HG03565 (cell line): ENCODE measurements around the gene TRPM2.
"Not testable (repeated sequence)": the region's sequence is repeated elsewhere in the genome, so short reads cannot be mapped to it uniquely, and the experiment has no call there.

Experiments used
- ATAC-seq: cut with Tn5 transposase; IDR thresholded peaks from one replicate; pipeline ENCODE4 v1.9.1; 2021; ENCODE audit warnings: mild to moderate bottlenecking, moderate library complexity; ENCODE audit not compliant: unreplicated experiment

The TRPM2 gene

DNA sequence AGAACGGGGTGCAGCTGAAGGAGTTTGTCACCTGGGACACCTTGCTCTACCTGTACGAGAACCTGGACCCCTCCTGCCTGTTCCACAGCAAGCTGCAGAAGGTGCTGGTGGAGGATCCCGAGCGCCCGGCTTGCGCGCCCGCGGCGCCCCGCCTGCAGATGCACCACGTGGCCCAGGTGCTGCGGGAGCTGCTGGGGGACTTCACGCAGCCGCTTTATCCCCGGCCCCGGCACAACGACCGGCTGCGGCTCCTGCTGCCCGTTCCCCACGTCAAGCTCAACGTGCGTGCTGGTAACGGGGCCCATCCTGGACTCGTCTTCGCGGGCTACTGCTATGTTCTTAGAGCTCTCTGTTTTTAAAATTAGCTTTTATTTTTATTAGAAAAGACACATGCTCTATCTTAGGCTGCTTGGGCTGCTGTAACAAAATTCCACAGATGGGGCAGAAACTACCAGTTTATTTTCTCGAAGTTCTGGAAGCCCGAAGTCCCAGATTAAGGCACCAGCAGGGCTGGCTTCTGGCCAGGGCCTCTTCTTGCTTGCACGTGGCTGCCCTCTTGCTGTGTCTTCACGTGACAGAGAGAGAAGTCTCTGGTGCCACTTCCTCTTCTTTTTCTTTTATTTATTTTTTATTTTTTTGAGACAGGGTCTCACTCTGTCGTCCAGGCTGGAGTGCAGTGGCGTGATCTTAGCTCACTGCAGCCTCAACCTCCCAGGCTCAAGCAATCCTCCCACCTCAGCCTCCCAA is 38.1 kb downstream of the TRPM2 start:
- ATAC-seq: no peak

DNA sequence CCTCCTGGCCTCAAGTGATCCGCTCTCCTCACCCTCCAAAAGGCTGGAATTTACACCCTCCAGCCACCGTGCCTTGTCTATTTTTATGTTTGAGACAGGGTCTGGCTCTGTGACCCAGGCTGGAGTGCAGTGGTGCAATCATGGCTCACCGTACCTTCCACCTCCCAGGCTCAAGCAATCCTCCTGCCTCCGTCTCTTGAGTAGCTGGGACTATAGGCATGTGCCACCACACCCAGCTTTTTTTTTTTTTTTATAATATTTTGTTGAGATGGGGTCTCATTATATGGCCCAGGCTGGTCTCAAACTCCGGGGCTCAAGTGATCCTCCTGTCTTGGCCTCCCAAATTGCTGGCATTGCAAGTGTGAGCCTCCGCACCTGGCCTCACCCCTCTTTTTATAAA is 38.8 kb downstream of the TRPM2 start:
- no peak for ATAC-seq

DNA sequence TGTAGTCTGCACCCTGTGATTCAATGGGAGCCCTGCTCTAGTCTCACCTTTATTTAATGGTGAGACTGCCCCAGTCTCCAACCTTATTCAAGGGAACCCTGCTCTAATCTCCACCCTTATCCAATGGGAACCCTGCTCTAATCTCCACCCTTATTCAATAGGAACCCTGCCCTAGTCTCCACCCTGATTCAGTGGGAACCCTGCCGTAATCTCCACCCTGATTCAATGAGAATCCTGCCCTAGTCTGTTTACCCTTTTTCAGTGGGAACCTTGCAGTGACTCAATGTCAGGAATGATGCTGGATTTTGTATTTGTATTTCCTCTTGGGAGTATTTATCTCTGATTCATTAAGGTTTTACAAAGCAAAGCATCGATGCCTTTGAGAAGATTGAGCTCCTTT is 39.5 kb downstream of the TRPM2 start:
- no peak for ATAC-seq

DNA sequence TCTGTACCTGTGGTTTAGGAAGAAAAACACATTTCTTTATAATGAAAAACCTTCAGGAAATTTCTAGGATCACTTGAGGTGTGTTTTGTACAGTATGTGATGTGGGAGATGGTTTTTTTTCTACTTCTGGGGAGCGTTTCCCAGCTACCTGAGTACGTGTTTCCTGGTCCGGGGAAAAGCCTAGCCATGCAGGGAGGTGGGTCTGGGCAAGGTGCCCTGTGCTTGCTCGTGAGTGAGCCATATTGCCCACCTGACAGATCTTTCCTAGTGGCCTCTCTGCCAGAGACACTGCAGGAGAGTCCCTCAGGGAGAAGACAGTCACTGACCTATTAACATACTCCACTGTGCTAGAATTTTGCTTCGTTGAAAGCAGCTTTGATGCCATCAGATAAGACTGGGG is 41.3 kb downstream of the TRPM2 start:
- no peak for ATAC-seq

DNA sequence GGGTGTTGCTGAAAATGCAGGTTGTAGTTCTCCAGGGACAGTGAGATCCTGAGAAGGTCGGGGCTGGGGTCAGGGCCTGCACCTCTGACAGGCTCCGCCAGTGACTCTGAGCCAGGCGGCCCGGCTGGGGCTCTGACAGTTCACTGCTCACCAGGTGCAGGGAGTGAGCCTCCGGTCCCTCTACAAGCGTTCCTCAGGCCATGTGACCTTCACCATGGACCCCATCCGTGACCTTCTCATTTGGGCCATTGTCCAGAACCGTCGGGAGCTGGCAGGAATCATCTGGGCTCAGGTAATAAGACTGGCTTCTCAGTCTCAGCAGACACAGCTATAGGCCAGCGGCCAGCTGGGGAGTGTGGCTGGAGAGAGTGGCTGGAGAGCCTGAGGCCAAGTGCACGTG is 41.8 kb downstream of the TRPM2 start:
- no peak for ATAC-seq

DNA sequence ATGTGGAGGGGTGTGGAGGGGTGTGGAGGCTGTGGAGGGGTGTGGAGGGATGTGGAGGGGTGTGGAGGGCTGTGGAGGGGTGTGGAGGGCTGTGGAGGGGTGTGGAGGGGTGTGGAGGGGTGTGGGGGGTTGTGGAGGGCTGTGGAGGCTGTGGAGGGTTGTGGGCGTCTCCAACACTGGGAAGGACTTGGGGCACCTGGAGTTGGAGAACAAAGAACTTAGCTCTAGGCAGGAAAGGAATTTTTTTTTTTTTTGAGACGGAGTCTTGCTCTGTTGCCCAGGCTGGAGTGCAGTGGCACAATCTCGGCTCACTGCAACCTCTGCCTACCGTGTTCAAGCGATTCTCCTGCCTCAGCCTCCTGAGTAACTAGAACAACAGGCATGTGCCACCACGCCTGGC is 43.4 kb downstream of the TRPM2 start:
- ATAC-seq: not testable (repeated sequence)

DNA sequence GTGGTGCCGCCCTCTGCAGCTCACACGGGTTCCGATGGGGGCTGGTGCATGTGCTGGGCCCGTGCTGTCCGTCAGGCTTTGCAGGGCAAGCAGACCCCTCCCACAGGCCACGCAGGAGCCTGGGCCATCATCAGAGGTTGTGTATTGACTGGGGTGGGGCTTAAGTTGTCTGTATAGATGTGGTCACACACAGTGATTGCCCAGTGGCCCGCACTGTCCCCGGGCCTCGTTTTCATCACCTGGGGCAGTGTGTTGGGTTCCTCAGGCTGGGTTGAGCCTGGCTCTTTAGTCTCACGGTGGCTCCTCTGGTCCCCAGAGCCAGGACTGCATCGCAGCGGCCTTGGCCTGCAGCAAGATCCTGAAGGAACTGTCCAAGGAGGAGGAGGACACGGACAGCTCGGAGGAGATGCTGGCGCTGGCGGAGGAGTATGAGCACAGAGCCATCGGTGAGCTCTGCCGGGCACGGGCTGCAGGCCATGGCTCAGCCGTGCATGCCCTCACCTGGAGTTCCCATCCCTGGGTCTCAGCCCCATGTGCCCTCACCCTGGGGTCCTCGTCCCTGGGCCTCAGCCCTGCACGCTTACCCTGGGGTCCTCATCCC is 44.1 kb downstream of the TRPM2 start:
- no peak for ATAC-seq

DNA sequence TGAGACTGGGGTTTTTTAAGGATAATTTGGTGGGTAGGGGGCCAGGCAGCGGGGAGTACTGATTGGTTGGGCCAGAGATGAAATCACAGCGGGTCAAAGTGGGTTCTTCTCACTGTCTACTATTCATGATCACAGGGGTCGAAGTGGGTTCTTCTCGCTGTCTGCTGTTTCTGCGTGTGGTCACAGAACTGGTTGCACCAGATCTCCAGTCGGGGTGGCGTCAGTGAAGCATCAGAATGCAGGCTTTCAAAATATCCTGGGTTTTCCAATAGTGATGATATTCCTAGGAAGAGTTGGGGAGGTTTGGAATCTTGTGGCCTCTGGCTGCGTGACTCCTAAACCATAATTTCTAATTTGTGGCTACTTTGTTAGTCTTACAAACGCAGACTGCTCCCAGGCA is 45.1 kb downstream of the TRPM2 start:
- no peak for ATAC-seq

DNA sequence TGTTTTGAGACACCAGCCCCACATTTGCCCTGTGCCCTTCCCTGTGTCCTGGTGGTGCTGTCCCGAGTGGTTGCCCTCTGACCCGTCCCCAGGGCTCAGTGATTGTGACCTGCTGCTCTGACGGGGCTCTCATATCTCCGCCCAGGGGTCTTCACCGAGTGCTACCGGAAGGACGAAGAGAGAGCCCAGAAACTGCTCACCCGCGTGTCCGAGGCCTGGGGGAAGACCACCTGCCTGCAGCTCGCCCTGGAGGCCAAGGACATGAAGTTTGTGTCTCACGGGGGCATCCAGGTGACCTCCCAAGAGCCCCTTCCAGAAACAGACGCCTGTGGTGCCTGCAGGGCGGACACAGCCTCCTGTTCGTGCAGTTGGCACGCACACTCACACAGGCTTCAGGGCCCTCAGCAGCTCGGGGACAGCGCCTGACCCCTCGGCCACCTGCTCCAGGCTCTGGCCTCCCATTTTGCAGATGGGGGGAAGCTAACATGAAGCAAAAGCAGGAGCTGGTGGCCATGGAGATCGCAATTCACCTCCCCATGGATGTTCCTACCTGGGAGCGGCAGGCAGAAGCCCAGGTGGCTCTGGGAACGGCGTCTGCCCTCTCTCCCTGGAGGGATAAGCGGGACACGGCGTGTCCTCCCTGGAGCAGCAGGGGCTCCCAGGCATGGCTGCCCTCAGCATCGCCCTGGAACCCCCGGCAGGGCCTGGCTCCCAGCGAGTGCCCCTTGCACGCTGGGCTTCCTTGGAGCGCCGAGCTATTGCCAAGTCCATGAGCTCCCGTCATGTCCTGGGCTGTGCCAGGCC is 45.9 kb downstream of the TRPM2 start:
- no peak for ATAC-seq

DNA sequence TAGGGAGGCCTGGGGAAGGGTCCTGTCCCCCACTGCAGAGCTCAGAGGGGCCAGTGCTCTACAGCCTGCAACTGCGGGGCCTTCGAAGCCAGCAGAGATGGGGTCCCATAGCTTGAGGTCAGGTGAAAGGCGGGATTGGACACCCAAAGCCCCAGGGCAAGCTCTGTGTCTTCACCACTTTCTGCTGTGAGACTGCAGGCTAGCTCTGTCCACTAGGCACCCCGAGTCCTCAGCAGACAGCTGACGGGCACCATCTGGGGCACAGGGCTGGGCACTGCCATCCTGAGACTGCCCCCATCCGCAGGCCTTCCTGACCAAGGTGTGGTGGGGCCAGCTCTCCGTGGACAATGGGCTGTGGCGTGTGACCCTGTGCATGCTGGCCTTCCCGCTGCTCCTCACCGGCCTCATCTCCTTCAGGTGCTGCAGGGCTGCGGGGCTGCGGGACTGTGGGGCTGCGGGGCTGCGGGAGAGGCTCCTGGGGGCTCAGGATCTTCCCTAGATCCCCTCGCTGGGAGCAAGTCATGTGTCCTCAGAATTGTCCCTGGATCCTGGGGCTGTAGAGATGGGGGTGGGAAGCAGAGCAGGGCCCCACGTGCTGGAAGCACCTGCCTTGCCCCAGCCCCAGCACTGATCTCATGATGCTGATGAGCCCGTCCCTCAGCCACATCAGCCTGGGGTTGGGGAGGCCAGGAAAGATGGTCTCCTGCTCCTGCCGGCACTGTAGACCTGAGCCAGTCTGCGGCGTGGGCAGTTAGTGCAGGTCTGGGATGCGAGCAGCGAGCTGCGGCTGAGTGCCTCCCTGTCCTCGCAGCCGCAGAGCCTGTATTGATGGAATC is 46.8 kb downstream of the TRPM2 start:
- no peak for ATAC-seq

DNA sequence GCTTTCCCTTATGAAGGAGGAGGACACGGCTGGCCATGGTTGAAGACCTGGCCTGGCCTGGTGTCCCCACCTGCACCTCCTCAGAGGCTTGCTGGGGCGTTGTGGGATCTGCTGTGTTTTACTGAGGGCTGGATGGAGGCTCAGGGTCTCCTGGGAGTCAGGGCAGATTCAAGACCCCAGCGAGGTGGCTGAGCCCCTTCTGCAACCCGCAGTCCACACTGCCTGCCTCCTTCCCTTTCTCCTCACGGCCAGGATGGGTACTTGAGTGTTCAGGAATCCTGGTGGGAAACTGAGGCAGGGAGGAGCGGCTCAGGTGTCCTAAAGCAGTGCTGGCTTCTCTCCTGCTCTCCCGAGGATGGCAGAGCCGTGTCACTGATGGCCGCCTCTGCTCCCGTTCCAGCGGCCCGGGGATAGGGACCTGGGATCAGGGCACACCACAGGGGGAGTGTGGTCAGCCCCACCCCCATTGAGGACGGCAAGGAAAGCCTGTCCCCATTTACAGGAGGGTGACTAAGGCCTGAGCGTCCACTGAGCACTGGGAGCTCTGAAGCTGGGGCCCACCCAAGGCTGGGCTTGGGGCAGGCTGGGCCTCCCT is 47.5 kb downstream of the TRPM2 start:
- ATAC-seq: no peak

DNA sequence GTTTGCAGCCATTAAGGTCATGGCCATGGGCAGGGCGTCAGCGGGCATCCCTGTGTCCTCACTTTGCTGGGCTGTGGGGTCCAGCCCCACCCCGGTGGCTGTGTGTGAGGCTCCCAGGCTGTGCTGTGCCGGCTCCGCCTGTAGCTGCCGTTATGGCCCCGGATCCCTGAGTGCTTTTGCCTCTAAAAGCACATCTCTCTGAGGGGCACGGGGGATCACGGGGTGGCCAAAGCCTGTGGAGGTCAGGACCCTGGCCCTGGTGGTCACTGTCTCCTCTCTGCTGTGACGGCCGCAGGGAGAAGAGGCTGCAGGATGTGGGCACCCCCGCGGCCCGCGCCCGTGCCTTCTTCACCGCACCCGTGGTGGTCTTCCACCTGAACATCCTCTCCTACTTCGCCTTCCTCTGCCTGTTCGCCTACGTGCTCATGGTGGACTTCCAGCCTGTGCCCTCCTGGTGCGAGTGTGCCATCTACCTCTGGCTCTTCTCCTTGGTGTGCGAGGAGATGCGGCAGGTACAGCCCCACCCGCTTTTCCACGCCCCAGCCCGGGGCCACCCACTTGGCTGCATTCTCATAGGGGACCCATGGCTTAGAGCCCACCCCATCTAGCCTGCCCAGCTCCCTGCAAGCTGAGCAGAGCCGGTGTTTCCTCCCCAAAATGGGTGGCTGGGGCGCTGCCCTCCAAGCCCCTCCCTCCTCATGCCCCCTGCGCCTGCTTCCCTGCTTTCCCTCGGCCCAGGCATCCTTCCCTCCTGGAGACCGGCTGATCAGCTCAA is 48.2 kb downstream of the TRPM2 start:
- ATAC-seq: no peak

DNA sequence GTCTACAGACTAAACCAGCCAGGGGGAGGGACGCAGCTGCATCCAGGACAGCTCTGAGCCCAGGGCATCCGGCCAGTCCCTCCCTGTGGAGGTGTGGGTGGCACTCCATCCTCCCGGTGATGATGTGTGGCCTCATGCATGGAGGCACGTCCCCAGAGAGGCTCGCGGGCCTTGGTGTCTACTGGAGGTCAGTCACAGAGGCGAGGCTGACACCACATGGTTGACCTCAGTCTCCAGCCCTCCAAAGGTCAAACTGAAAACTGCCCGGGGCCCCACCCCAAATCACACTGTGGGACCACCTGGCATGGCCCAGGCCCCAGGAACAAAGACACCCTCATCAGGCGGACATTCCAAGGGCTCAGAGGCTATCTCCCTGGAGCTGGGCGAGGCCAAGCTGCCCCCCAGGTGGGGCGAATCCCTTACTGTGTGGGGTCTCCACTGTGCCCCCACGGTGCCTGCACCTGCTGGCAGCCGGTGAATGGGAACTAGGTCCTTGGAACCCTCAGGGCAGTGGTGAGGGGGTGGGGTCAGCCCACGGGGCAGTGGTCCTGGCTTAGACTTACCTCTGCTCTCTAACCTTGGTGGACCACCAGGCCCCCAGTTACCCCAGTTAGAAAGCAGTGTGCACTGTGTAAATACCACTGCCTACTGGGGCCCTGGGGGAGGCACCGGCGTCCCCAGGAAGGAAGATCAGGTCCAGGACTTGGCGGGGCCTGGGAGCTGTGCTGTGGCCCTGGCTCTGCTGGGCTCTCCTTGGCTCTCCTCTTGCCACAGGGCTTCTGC is 49.1 kb downstream of the TRPM2 start:
- ATAC-seq: no peak

DNA sequence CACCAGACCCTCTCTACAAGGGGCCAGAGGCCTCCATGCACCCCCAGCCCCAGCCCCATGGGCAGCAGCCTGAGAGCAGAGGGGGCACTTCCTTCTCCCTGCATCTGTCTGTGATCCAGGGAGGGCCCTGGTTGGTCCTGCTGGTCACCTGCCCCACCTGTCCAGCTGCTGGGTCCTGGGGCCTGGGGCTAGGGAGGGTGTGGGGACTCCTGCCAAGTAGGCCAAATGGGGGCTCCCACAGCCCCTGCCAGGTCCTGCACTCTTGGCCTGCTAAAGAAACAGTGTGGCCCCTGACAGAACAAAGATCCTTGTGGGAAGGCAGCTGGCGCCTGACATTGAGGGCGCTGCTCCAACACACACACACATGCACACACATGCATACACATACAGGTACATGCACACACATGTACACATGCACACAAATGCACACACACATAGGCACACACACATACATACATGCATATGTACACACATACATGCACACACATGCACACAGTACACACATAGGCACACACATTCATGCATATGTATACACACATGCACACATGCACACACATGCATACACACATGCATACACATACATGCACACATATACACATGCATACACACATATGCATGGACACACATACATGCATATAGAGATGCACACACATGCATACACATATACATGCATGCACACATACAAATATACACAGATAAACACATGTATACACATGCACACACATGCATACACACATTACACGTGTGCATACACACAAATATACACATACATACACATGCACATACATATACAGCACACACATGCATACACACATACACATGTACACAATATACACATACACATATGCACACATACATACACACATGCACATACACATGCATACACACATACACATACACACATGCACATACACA is 49.9 kb downstream of the TRPM2 start:
- ATAC-seq: no peak

DNA sequence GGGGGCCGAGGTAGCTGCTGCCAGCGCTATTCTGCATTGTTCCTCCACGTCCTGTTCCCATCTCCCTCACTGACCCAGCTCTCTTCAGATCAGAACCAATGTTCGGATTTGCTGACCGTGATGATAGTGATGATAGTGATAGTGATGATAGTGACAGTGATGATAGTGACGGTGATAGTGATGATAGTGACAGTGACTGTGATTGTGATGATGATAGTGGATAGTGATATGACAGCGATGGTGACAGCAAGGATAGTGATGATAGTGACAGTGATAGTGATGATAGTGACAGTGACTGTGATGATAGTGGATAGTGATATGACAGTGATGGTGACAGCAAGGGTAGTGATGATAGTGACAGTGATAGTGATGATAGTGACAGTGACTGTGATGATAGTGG is 51.1 kb downstream of the TRPM2 start:
- ATAC-seq: not testable (repeated sequence)

DNA sequence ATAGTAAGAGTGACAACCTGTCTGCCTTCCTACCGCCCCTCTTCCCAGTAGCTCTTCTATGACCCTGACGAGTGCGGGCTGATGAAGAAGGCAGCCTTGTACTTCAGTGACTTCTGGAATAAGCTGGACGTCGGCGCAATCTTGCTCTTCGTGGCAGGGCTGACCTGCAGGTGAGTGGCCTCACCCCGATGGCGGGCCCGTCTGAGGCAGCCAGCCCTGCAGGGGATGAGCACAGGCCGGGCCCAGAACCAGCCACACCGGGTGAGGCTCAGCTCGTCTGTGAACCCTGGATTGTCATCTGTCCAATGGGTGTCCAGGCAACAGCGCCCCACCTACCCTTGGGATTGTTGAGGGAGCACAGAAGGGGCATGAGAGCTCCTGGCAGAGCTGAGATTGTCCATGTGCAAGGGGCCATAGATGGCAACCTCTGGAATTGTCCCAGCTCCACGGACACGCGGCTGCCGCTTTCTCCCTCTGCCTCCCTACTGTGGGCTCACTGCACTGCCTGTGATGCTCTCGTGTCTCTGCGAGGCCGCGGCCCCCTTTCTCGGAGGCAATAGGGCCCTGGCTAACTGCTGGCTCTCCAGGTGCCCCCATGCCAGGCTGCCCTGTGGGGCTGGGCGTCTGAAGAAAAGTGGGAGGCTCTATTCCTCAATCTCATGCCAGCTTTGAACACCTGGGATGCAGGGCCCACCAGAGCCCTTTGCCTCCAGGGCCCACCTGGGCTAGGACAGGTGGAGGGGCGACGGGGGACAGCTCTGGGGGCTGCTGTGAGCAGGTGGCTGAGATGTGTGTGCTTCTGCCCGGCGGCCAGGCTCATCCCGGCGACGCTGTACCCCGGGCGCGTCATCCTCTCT is 51.9 kb downstream of the TRPM2 start:
- no peak for ATAC-seq
